GM12875 (cell line): ENCODE results near the gene FKBP14.

Experiments used
- H3K4me3 ChIP-seq: one replicate; pipeline ENCODE4 v1.5.1; 2011; ENCODE audit warnings: low read depth, low read length, control low read depth
- TF ChIP-seq, protein P1 (sequence below): IDR thresholded peaks from 2 replicates; pipeline ENCODE4 v1.5.1; 2011; ENCODE audit warnings: low read depth, mild to moderate bottlenecking, control low read depth, inconsistent platforms, low read length, moderate library complexity, borderline replicate concordance; ENCODE audit not compliant: insufficient read depth

Gene FKBP14

DNA sequence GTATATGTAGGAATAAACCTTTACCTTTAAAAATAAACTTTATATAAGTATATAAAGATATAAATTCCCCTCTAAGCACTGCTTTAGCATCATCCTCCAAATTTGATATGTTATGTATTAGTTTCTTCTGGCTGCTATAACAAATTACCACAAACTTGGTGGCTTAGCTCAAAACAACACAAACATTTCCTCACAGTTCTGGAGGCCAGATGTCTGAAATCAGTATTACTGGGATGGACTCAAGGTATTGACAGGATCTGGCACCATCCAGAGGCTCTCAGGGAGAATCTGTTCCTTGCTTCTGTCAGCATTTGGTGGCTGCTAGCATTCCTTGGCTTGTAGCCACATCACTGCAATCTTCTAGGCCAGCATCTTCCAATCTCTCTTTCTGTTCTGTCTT, 30.2 kb downstream of the FKBP14 start:
- TF ChIP-seq, protein P1, sequence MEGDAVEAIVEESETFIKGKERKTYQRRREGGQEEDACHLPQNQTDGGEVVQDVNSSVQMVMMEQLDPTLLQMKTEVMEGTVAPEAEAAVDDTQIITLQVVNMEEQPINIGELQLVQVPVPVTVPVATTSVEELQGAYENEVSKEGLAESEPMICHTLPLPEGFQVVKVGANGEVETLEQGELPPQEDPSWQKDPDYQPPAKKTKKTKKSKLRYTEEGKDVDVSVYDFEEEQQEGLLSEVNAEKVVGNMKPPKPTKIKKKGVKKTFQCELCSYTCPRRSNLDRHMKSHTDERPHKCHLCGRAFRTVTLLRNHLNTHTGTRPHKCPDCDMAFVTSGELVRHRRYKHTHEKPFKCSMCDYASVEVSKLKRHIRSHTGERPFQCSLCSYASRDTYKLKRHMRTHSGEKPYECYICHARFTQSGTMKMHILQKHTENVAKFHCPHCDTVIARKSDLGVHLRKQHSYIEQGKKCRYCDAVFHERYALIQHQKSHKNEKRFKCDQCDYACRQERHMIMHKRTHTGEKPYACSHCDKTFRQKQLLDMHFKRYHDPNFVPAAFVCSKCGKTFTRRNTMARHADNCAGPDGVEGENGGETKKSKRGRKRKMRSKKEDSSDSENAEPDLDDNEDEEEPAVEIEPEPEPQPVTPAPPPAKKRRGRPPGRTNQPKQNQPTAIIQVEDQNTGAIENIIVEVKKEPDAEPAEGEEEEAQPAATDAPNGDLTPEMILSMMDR = no peak
- no peak overlapping the region for H3K4me3 ChIP-seq

DNA sequence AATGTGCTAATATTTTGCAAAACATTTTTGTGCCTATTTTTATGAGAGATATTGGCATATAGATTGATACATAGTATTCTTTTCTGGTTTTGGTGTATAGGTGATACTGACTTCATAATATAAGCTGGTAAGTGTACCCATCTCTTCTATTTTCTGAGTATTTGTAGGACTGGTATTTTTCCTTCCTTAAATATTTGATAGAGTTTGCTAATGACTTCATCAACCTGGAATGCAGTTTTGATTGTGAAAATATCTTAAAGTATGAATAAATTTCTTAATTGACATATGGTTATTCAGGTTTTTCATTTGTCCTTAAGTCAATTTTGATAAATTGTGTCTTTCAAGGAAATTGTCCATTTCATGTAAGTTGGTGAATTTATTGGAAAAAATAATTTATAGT, 30.9 kb downstream of the FKBP14 start:
- H3K4me3 ChIP-seq = no peak overlapping the region
- TF ChIP-seq, protein P1 = no peak

DNA sequence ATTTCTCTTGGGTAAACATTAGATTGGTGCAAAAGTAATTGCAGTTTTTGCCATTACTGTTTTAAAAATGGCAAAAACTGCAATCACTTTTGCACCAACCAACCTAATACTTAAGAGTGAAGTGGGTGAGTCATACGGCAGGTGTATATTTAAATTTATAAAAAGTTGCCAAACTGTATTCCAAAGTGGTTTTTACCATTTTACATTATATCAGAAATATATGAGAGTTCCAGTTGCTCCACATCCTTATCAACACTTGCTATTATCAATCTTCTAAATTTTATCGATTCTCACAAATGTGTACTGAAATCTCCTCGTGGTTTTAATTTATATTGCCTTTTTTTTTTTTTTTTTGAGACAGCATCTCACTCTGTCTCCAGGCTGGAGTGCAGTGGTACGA, 33.4 kb downstream of the FKBP14 start:
- no peak overlapping the region for H3K4me3 ChIP-seq
- TF ChIP-seq, protein P1 = no peak

DNA sequence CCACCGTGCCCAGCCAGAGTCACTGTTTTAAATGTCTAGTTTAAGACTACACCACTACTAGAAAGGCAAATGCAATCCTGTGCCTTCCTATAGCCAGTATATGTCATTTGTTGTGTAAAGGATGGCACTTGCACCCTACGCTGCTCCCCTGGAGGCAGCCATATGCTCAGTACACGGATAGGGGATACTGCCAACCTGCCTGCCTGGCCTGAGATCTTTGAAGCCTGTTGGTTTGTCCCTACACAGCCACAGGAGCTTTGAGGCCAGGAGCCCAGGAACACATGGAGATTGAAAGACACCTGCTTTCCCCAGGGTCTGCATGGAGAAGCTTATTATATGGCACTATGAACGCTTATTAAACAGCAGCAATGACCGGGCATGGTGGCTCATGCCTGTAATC, 34.6 kb downstream of the FKBP14 start:
- TF ChIP-seq, protein P1 = no peak

DNA sequence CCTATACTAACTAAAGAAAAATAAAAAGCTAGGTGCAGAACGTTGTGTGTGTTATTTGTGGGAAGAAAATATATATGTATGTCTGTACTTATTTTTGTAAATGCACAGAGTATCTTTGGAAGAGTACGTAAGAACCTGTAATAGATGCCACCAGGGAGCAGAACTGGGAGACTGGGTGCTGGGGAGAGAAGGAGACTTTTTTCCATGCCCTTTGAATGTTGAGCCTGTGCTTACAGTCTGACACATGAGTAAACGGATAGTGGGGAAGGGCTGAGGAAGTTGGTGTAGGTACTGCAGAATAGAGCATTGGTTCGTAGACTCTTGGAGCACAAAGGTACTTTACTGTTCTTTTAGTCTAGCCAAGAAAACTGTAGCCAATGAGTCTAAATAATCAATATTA, 35.6 kb downstream of the FKBP14 start:
- TF ChIP-seq, protein P1 = no peak

More for the DNA sequence above, 34.6 kb downstream of the FKBP14 start:
- H3K4me3 ChIP-seq = no peak overlapping the region

DNA sequence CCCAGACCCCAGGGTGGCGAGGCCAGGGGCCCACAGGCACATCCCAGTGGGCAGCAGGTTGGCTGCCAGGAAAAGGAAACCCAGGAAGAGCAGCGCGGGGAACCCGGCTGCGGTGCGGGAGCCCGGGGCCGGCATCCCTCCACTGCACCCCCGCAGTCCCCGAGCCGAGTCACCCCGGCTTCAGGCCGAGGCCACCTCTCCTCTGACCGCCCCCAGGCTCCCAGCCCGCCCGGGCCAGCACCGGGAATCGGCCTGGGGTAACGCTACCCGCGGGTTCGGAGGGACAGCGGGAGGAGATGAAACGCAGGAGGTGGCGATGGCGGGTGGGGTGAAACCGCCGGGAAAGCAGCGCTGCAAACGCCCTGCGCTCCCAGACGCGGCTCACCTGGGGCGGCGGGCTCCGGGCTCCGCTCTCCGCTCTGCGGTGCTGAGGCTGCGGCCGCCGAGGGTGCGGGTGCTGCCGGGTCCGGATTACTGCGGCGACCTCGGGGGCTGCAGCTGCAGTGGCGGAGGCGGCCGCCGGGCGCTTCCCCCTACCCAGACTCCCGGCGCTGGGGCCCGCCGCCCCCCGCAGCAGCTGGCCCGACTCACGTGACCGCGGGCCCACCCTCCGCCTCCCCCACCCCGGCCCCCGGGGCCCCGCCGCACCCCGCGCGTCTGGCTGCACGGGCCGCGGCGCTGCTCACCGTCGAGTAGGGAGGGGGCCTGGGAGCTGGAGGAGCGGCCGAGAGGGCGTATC, 37.1 kb downstream of the FKBP14 start, which contains the start of gene SCRN1:
TSS of gene SCRN1 (minus strand) at position 545 of the 739 bp plus-strand sequence. CDS start 20,734 bp downstream, outside the sequence.
- H3K4me3 ChIP-seq = peak within 1 kb of the TSS; percentile 98
- TF ChIP-seq, protein P1 = no peak

More for the DNA sequence above, 35.6 kb downstream of the FKBP14 start:
- no peak overlapping the region for H3K4me3 ChIP-seq
